ENCODE data around the gene SCML1. TPM values are rescaled to one million over a fixed set of nuclear protein-coding genes. Genes with fewer than 3 reads are reported as not detected.

Gene SCML1
- total RNA-seq, 1 experiment from 2014 or later = 2.7 TPM

GRCh38 chrX:17713288-17713687 lies 24.0 kb upstream of the SCML1 start:
- H3K9ac ChIP-seq (ENCODE audit: low read length) = no peak overlapping the region
- H3K27ac ChIP-seq (ENCODE audit: low read depth, low read length) = no peak overlapping the region
- H3K9me3 ChIP-seq (ENCODE audit: control insufficient read depth in 1 of 2, insufficient read depth in 1 of 2, low read depth in 1 of 2, low read length in 2 of 2) = no peaks in the 10 kb centered on the region
- no peak overlapping the region for H2AFZ ChIP-seq (ENCODE audit: low read depth, low read length, poor library complexity, severe bottlenecking)
- ChIA-PET RAD21 (ENCODE audit: low non-redundant PET in 1 of 2, low total read pairs in 2 of 2, uncharacterized antibody in 2 of 2, unreplicated experiment in 2 of 2) (no interaction called here), POLR2A (no interaction called here), CTCF (no interaction called here)
- no peaks in the 10 kb centered on the region for H3K27me3 ChIP-seq (ENCODE audit: insufficient read depth, low read length)
- no peaks in the 10 kb centered on the region for H3K36me3 ChIP-seq (ENCODE audit: control insufficient read depth in 1 of 2, insufficient read depth in 2 of 2, low read length in 2 of 2)
- no peaks in the 10 kb centered on the region for H4K20me1 ChIP-seq (ENCODE audit: insufficient read depth)
- intact Hi-C loops (cut with micrococcal nuclease) = no loop called here
- ATAC-seq = no peak
- H3K4me2 ChIP-seq (ENCODE audit: low read length) = no peak overlapping the region
- DNase-seq (ENCODE audit: low read depth, low spot score) = no peak
- H3K79me2 ChIP-seq (ENCODE audit: insufficient read depth, low read length) = no peaks in the 10 kb centered on the region
- no peaks in the 10 kb centered on the region for H3K4me1 ChIP-seq (ENCODE audit: control insufficient read depth in 1 of 2, insufficient read depth in 2 of 2, low read length in 2 of 2)
- no TSS peak for BruUV-seq (replicated peaks)
- H3K9me2 ChIP-seq (ENCODE audit: insufficient read depth) = no peaks in the 10 kb centered on the region
- TF ChIP-seq CTCF (IDR thresholded peaks at IDR 0.05 in 2 of 3, conservative IDR thresholded peaks at IDR 0.05 in 1 of 3; ENCODE audit: borderline replicate concordance in 1 of 3, insufficient read depth in 1 of 3, low read depth in 2 of 3, low read length in 2 of 3) (no peak), EGR1 (IDR thresholded peaks at IDR 0.05; ENCODE audit: low read depth) (no peak), YY1 (IDR thresholded peaks at IDR 0.05; ENCODE audit: extremely low read depth, insufficient replicate concordance, low read depth, low read length) (no peak), RAD21 (IDR thresholded peaks at IDR 0.05; ENCODE audit: low read depth) (no peak), ELF1 (IDR thresholded peaks at IDR 0.05; ENCODE audit: borderline replicate concordance, low read depth) (no peak), SRF (IDR thresholded peaks at IDR 0.05; ENCODE audit: low read depth) (no peak), SIN3A (IDR thresholded peaks at IDR 0.05; ENCODE audit: low read depth) (no peak), POLR2A (IDR thresholded peaks at IDR 0.05; ENCODE audit: borderline replicate concordance, extremely low read depth, insufficient read depth, insufficient read length) (no peak)
- no peak overlapping the region for H3K4me3 ChIP-seq (replicated peaks in 1 of 2; ENCODE audit: low read depth in 1 of 2, low read length in 2 of 2)

GRCh38 chrX:17718649-17719165 lies 18.6 kb upstream of the SCML1 start:
- no peaks in the 10 kb centered on the region for H3K9me2 ChIP-seq (ENCODE audit: insufficient read depth)
- CTCF ChIA-PET = no interaction called here
- no peak for ATAC-seq
- H4K20me1 ChIP-seq (ENCODE audit: insufficient read depth) = no peaks in the 10 kb centered on the region
- BruUV-seq (replicated peaks) = no TSS peak
- no peaks in the 10 kb centered on the region for H3K9me3 ChIP-seq (ENCODE audit: control insufficient read depth in 1 of 2, insufficient read depth in 1 of 2, low read depth in 1 of 2, low read length in 2 of 2)
- intact Hi-C loops (cut with micrococcal nuclease) = no loop called here
- H3K36me3 ChIP-seq (ENCODE audit: control insufficient read depth in 1 of 2, insufficient read depth in 2 of 2, low read length in 2 of 2) = no peaks in the 10 kb centered on the region
- H3K4me2 ChIP-seq (ENCODE audit: low read length) = no peak overlapping the region
- POLR2A ChIA-PET = no interaction called here
- RAD21 ChIA-PET (ENCODE audit: low non-redundant PET in 1 of 2, low total read pairs in 2 of 2, uncharacterized antibody in 2 of 2, unreplicated experiment in 2 of 2) = no interaction called here
- no peak overlapping the region for H3K27ac ChIP-seq (ENCODE audit: low read depth, low read length)
- H3K27me3 ChIP-seq (ENCODE audit: insufficient read depth, low read length) = no peaks in the 10 kb centered on the region
- H3K9ac ChIP-seq (ENCODE audit: low read length) = no peak overlapping the region
- no peaks in the 10 kb centered on the region for H3K4me1 ChIP-seq (ENCODE audit: control insufficient read depth in 1 of 2, insufficient read depth in 2 of 2, low read length in 2 of 2)
- H2AFZ ChIP-seq (ENCODE audit: low read depth, low read length, poor library complexity, severe bottlenecking) = no peak overlapping the region
- H3K79me2 ChIP-seq (ENCODE audit: insufficient read depth, low read length) = no peaks in the 10 kb centered on the region
- TF ChIP-seq MAX (IDR thresholded peaks at IDR 0.05) (no peak), ATF3 (IDR thresholded peaks at IDR 0.05) (no peak), RAD21 (IDR thresholded peaks at IDR 0.05; ENCODE audit: low read depth) (no peak)
- DNase-seq (ENCODE audit: low read depth, low spot score) = no peak
- no peak overlapping the region for H3K4me3 ChIP-seq (replicated peaks in 1 of 2; ENCODE audit: low read depth in 1 of 2, low read length in 2 of 2)

Measured in HCT116 (cell line).